ENCODE measurements around the gene PRXL2B.

PRXL2B gene

GRCh38 chr1:2627746-2628145 is 41.2 kb downstream of the PRXL2B start:
- Histone ChIP-seq H3K27ac (replicated peaks) (no peak overlapping the region), H3K27me3 (ENCODE audit: insufficient read depth, poor library complexity, severe bottlenecking) (peaks cover 20% of the 10 kb centered on the region), H3K4me3 (replicated peaks; ENCODE audit: insufficient read depth, low read length) (no peak overlapping the region)
- TF ChIP-seq REST (IDR thresholded peaks at IDR 0.05; ENCODE audit: insufficient replicate concordance, low read depth): no peak
- no peak for TF ChIP-seq GABPA (IDR thresholded peaks at IDR 0.05; ENCODE audit: low read depth)
- no peak for TF ChIP-seq POLR2AphosphoS5 (IDR thresholded peaks at IDR 0.05; ENCODE audit: low read depth)
- TF ChIP-seq SPI1 (IDR thresholded peaks at IDR 0.05; ENCODE audit: borderline replicate concordance, low read depth): no peak
- TF ChIP-seq, protein P1, sequence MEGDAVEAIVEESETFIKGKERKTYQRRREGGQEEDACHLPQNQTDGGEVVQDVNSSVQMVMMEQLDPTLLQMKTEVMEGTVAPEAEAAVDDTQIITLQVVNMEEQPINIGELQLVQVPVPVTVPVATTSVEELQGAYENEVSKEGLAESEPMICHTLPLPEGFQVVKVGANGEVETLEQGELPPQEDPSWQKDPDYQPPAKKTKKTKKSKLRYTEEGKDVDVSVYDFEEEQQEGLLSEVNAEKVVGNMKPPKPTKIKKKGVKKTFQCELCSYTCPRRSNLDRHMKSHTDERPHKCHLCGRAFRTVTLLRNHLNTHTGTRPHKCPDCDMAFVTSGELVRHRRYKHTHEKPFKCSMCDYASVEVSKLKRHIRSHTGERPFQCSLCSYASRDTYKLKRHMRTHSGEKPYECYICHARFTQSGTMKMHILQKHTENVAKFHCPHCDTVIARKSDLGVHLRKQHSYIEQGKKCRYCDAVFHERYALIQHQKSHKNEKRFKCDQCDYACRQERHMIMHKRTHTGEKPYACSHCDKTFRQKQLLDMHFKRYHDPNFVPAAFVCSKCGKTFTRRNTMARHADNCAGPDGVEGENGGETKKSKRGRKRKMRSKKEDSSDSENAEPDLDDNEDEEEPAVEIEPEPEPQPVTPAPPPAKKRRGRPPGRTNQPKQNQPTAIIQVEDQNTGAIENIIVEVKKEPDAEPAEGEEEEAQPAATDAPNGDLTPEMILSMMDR (IDR thresholded peaks at IDR 0.05; ENCODE audit: insufficient read depth, low read length): no peak
- no peak for DNase-seq (ENCODE audit: low read depth in 1 of 2, low spot score in 1 of 2)

DNA sequence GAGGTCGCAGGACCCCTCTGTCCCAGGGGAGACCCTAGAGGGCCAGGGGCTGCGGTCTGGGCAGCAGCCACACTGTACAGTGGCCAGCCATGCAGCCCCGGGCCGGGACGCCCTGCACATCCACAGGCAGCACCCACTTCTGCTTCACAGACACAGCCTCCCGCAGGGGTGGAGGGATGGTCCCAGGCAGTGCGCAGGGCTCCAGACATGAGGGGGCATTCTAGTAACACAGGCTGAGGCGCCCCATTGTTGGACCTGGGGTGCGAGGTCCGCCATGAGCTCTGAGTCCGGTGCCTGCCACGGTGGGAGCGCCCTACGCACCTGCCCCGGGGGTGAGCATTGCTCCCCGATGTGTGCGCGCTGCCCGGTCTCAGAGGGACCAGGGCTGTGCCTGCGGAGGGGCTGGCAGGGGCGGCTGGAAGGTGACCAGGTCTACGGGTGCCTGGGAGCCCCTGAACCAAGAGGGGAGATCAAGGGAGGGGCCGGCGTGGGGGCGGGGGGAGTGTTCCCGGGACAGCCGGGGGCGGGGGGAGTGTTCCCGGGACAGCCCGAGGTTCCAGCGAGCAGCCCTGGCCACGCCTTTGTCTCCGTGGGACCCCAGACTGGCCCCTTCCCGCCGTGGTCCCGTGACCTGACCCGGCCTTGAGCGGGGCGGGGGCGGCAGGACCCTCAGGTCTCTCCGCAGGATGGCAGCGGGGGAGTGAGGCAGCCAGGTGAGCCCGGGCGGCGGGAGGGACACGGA is 41.8 kb downstream of the PRXL2B start:
- TF ChIP-seq GABPA (IDR thresholded peaks at IDR 0.05; ENCODE audit: low read depth) (no peak), SPI1 (IDR thresholded peaks at IDR 0.05; ENCODE audit: borderline replicate concordance, low read depth) (no peak)
- TF ChIP-seq, protein P1 (IDR thresholded peaks at IDR 0.05; ENCODE audit: insufficient read depth, low read length): no peak
- H3K4me3 ChIP-seq (replicated peaks; ENCODE audit: insufficient read depth, low read length): no peak overlapping the region
- H3K27me3 ChIP-seq (ENCODE audit: insufficient read depth, poor library complexity, severe bottlenecking): peaks cover 20% of the 10 kb centered on the region
- DNase-seq (ENCODE audit: low read depth in 1 of 2, low spot score in 1 of 2): no peak
- H3K27ac ChIP-seq (replicated peaks): no peak overlapping the region

DNA sequence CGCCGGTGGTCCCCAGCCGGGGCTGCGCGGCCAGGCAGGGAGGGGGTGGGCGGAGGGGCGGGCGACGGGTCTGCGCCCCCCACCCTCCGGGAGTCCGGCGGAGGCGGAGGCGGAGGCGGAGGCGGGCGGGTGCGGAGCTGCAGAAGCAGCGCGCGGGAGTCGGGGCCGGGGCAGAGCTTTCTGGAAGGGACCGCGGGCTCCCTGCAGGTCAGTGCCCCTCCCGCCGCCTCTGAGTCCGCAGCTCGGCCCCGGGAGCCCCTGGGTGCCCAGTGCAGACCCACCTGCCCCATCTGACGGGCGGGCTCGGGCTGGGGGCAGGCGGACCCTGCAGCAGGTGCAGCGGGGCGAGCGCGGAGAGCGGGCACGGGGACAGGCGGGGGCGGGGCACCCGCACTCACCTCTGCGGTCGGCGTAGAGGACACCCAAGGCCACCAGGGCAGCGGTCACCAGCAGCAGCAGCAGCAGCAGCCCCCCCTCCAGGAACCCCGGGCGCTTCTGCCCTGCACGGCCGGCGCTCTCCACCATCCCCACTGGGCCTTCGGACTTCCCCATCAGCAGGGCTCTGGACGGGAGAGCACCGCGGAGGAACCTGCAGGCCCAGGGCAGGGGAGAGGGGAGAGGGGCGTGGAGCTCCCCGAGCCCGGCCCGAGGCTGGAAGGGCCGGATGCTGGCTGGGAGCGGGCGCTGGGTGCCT is 42.5 kb downstream of the PRXL2B start:
- Histone ChIP-seq H3K4me3 (replicated peaks; ENCODE audit: insufficient read depth, low read length) (no peak overlapping the region), H3K27me3 (ENCODE audit: insufficient read depth, poor library complexity, severe bottlenecking) (peaks cover 20% of the 10 kb centered on the region), H3K27ac (replicated peaks) (no peak overlapping the region)
- TF ChIP-seq SPI1 (IDR thresholded peaks at IDR 0.05; ENCODE audit: borderline replicate concordance, low read depth) (no peak), POLR2AphosphoS5 (IDR thresholded peaks at IDR 0.05; ENCODE audit: low read depth) (no peak)
- DNase-seq (ENCODE audit: low read depth in 1 of 2, low spot score in 1 of 2): no peak

DNA sequence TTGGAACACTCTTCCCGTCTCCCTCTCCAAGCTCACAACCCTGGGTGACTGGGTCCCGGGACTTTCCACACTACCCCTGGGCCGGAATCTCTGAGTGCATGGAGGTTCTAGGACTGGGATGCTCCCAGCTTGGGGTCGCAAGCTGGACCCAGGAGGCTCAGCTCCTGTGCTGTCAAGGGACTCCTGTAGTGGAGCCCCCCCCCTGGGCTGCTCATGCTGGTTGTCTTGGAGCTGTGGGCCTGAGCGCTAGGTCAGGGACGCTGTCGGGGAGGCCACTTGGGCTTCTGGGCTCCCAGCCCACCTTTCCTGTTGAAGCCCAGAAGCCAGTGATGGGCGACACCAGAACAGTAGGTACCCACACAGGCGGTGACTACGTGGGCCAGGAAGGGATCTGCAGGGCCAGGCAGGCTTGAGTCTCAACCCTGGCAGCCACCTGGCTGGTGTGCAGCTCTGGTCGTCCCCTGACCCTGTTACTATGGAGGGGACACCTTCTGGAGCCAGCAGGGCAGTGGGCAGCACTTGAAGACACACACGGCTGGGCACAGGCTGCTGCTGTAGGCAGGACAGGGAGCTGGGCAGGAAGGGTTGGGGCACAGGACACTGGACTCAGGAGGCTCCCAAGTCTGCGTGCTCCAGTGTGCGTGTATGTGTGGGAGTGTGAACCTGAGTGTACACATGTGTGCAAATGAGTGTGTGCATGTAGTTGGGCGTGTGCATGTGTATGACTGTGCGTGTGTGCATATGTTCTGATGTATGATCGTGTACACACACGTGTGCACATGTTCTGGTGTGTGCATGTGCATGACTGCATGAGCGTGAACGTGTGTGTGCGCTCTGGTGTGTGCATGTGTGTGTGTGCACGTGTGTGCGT is 43.3 kb downstream of the PRXL2B start:
- H3K27me3 ChIP-seq (ENCODE audit: insufficient read depth, poor library complexity, severe bottlenecking): peaks cover 20% of the 10 kb centered on the region
- DNase-seq (ENCODE audit: low read depth in 1 of 2, low spot score in 1 of 2): no peak
- no peak overlapping the region for H3K4me3 ChIP-seq (replicated peaks; ENCODE audit: insufficient read depth, low read length)
- no peak overlapping the region for H3K27ac ChIP-seq (replicated peaks)
- no peak for TF ChIP-seq POLR2AphosphoS5 (IDR thresholded peaks at IDR 0.05; ENCODE audit: low read depth)
- no peak for TF ChIP-seq REST (IDR thresholded peaks at IDR 0.05; ENCODE audit: insufficient replicate concordance, low read depth)
- TF ChIP-seq, protein P1 (IDR thresholded peaks at IDR 0.05; ENCODE audit: insufficient read depth, low read length): no peak
- no peak for TF ChIP-seq GABPA (IDR thresholded peaks at IDR 0.05; ENCODE audit: low read depth)
- TF ChIP-seq SPI1 (IDR thresholded peaks at IDR 0.05; ENCODE audit: borderline replicate concordance, low read depth): no peak
